ENCODE results near the gene PLA2G7.
"Not testable (repeated sequence)": the region's sequence is repeated elsewhere in the genome, so short reads cannot be mapped to it uniquely, and the experiment has no call there.

PLA2G7 gene

DNA sequence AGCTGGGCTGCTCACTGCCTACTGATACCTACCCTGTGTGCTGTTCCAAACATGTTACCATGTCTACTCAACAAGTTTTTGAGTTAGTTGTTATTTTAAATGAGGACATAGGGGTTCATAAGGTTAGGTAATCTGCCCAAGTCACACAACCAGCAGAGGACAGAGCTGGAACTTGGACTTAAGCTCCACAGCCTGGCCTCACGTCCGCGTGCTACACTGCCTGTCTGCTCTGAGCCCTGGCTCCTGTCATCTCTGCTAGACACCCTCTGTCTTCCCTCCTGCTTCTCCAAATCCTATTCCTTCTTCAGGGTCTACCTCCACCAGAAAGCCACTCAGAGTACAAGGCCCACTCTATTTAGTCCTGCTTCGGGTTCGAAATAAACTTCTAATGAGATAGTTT, 29.8 kb upstream of the PLA2G7 start:
- Histone ChIP-seq H3K4me1 (ENCODE audit: control insufficient read depth in 2 of 2, insufficient read depth in 2 of 2, low read length in 2 of 2) (no peaks in the 10 kb centered on the region), H3K9me3 (ENCODE audit: control insufficient read depth in 2 of 2, low read length in 2 of 2) (no peaks in the 10 kb centered on the region), H3K9ac (ENCODE audit: low read depth in 1 of 2, low read length in 2 of 2) (no peak overlapping the region), H3K27me3 (ENCODE audit: control insufficient read depth in 2 of 2, insufficient read depth in 2 of 2, low read length in 2 of 2) (no peaks in the 10 kb centered on the region), H3K4me3 (ENCODE audit: low read length in 2 of 2) (no peak overlapping the region), H3K36me3 (ENCODE audit: control insufficient read depth in 2 of 2, insufficient read depth in 2 of 2, low read length in 2 of 2) (no peaks in the 10 kb centered on the region), H3K27ac (ENCODE audit: low read depth in 2 of 2, low read length in 2 of 2) (no peak overlapping the region)

DNA sequence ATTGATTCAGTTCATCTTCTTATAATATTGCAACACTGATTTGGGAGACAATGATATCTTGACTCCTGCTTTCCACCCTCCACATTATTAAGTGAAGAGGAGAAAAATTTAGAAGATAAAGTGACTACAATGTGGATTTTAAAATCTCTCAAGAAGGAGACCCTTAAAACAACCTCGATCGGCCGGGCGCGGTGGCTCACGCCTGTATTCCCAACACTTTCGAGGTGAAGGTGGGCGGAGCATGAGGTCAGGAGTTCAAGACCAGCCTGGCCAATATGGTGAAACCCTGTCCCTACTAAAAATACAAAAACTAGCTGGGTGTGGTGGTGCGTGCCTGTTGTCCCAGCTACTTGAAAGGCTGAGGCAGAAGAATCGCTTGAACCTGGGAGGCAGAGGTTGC, 29.1 kb upstream of the PLA2G7 start:
- H3K4me1 ChIP-seq (ENCODE audit: control insufficient read depth in 2 of 2, insufficient read depth in 2 of 2, low read length in 2 of 2); H3K27ac ChIP-seq (ENCODE audit: low read depth in 2 of 2, low read length in 2 of 2); H3K9me3 ChIP-seq (ENCODE audit: control insufficient read depth in 2 of 2, low read length in 2 of 2); H3K36me3 ChIP-seq (ENCODE audit: control insufficient read depth in 2 of 2, insufficient read depth in 2 of 2, low read length in 2 of 2); H3K9ac ChIP-seq (ENCODE audit: low read depth in 1 of 2, low read length in 2 of 2); H3K4me3 ChIP-seq (ENCODE audit: low read length in 2 of 2); H3K27me3 ChIP-seq (ENCODE audit: control insufficient read depth in 2 of 2, insufficient read depth in 2 of 2, low read length in 2 of 2): not testable (repeated sequence)

DNA sequence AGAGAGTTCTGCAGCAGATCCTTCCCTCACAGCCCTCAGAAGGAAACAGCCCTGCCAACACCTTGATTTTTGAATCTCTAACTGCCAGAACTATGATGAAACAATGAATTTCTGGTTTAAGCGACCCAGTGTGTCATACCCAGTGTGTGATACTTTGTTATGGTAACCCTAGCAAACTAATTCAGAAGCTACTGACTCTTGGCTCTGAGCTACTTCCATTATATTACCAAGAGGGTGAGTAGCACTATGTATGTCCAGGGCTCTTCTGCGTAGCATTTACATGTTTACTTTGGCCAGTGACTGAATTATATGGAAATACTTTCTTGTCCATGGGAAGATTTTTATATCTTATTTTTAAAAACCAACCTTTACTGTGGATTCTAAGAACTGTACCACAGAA, 28.3 kb upstream of the PLA2G7 start:
- H3K27me3 ChIP-seq (ENCODE audit: control insufficient read depth in 2 of 2, insufficient read depth in 2 of 2, low read length in 2 of 2) = no peaks in the 10 kb centered on the region
- H3K36me3 ChIP-seq (ENCODE audit: control insufficient read depth in 2 of 2, insufficient read depth in 2 of 2, low read length in 2 of 2) = no peaks in the 10 kb centered on the region
- H3K4me1 ChIP-seq (ENCODE audit: control insufficient read depth in 2 of 2, insufficient read depth in 2 of 2, low read length in 2 of 2) = no peaks in the 10 kb centered on the region
- H3K27ac ChIP-seq (ENCODE audit: low read depth in 2 of 2, low read length in 2 of 2) = no peak overlapping the region
- H3K4me3 ChIP-seq (ENCODE audit: low read length in 2 of 2) = no peak overlapping the region
- no peak overlapping the region for H3K9ac ChIP-seq (ENCODE audit: low read depth in 1 of 2, low read length in 2 of 2)
- H3K9me3 ChIP-seq (ENCODE audit: control insufficient read depth in 2 of 2, low read length in 2 of 2) = no peaks in the 10 kb centered on the region

DNA sequence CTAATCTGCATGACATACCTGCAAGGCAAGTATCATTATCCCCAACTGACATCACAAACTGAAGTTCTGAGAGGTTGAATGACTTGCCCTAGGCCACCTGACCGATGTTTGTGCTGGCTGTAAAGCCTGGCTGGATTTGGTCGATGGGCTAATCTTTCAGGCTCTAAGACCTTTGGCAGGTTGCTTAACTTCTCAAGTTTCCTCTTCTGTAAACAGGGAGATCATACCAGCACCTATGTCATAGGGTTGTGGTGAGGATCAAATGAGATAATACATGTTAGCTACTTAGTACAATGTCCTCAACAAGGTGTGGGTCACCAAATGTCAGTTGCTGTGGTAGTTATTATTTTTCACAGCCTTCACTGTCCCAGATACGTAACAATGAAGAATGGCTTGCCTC, 25.8 kb upstream of the PLA2G7 start:
- no peaks in the 10 kb centered on the region for H3K9me3 ChIP-seq (ENCODE audit: control insufficient read depth in 2 of 2, low read length in 2 of 2)
- H3K4me3 ChIP-seq (ENCODE audit: low read length in 2 of 2) = no peak overlapping the region
- H3K4me1 ChIP-seq (ENCODE audit: control insufficient read depth in 2 of 2, insufficient read depth in 2 of 2, low read length in 2 of 2) = no peaks in the 10 kb centered on the region
- H3K36me3 ChIP-seq (ENCODE audit: control insufficient read depth in 2 of 2, insufficient read depth in 2 of 2, low read length in 2 of 2) = no peaks in the 10 kb centered on the region
- H3K27ac ChIP-seq (ENCODE audit: low read depth in 2 of 2, low read length in 2 of 2) = no peak overlapping the region
- no peaks in the 10 kb centered on the region for H3K27me3 ChIP-seq (ENCODE audit: control insufficient read depth in 2 of 2, insufficient read depth in 2 of 2, low read length in 2 of 2)
- H3K9ac ChIP-seq (ENCODE audit: low read depth in 1 of 2, low read length in 2 of 2) = no peak overlapping the region

DNA sequence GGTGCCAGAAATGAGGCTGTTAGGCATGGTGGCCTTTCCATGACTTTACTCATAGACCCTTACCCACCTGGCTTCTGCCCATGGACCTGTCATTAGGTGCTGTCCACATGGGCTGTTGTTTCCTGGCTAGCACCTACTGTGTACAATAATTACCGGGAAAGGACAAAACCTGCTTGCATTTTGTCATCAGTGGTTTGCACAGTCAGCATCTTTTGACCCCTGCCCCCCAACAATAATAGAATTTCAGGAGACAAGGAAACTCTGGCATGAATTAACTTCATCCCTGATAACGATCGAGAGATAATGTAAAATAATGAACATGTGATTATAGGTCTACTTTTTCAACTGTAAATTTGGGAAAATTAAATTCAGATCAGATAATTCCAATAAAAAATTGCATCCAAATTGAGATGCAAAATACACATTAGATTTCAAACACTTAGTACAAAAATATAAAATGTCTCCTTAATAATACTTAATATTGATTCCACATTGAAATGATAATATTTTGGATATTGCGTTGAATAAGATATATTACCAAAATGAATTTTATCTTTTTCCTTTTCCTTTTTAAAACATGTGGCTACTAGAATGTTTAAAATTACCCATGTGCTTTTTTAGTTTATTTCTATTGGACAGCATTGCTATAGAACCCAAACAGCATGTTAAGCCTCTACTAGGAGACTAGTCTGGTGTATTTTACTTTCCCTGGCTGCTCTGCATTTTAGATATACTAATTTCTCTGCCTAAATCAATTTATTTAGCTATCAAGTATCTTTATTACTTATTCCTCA, 24.0 kb upstream of the PLA2G7 start:
- Histone ChIP-seq H3K4me1 (ENCODE audit: control insufficient read depth in 2 of 2, insufficient read depth in 2 of 2, low read length in 2 of 2) (no peaks in the 10 kb centered on the region), H3K27me3 (ENCODE audit: control insufficient read depth in 2 of 2, insufficient read depth in 2 of 2, low read length in 2 of 2) (no peaks in the 10 kb centered on the region), H3K36me3 (ENCODE audit: control insufficient read depth in 2 of 2, insufficient read depth in 2 of 2, low read length in 2 of 2) (no peaks in the 10 kb centered on the region), H3K9ac (ENCODE audit: low read depth in 1 of 2, low read length in 2 of 2) (no peak overlapping the region), H3K4me3 (ENCODE audit: low read length in 2 of 2) (no peak overlapping the region), H3K27ac (ENCODE audit: low read depth in 2 of 2, low read length in 2 of 2) (no peak overlapping the region), H3K9me3 (ENCODE audit: control insufficient read depth in 2 of 2, low read length in 2 of 2) (no peaks in the 10 kb centered on the region)

DNA sequence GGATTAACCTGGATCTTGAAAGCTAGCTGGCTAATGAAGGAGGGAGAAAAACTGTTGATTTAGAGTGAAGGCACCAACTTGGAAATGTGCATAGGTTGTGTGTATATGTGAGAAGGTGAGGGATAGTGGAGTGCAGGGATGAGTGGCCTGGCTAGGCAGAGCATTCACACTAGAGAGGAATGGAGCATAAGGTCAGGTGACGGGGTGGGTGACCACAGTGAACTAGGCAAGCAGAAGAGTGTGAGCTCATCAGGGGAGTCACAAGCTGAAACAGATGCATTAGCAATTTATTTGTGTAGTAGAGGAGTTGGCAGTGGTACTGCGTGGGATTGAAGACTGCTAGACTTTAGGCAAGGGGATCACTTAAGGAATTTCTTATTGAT, 22.0 kb upstream of the PLA2G7 start:
- H3K36me3 ChIP-seq (ENCODE audit: control insufficient read depth in 2 of 2, insufficient read depth in 2 of 2, low read length in 2 of 2) = no peaks in the 10 kb centered on the region
- no peaks in the 10 kb centered on the region for H3K27me3 ChIP-seq (ENCODE audit: control insufficient read depth in 2 of 2, insufficient read depth in 2 of 2, low read length in 2 of 2)
- H3K4me3 ChIP-seq (ENCODE audit: low read length in 2 of 2) = no peak overlapping the region
- H3K9ac ChIP-seq (ENCODE audit: low read depth in 1 of 2, low read length in 2 of 2) = no peak overlapping the region
- H3K4me1 ChIP-seq (ENCODE audit: control insufficient read depth in 2 of 2, insufficient read depth in 2 of 2, low read length in 2 of 2) = no peaks in the 10 kb centered on the region
- no peak overlapping the region for H3K27ac ChIP-seq (ENCODE audit: low read depth in 2 of 2, low read length in 2 of 2)
- H3K9me3 ChIP-seq (ENCODE audit: control insufficient read depth in 2 of 2, low read length in 2 of 2) = no peaks in the 10 kb centered on the region

DNA sequence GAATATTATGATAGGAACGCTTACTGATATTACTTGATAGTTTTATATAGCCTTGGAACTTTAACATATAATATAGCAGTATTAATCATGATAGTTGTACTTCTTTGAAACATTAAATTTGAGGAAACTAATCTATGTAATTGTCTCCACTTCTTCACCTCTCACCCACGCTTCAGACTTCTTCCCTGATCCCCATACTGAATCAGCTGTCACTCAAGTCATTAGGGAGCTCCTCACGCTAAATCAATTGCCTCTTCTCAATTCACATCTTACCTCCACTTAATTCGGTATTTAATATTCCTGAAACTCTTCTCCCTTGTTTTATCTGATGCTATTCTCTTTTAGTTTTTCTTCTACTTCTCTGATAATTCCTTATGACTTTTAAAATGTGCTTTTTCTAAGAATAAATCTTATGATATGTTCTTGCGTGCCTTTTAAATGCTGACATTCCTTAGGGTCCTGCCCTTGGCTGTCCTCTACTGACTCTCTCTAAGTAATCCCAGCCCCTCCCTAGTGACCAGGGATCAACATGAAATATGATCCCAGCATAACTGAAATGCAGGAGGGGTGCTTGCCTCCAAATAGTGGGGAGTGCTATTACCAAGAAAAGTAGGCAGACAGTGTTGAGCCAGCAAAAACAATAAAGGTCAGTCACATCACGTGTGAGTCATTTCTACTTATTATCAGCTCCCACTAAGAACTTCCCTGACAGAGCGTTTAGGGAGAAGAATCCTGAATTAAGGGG, 21.5 kb upstream of the PLA2G7 start:
- no peak overlapping the region for H3K9ac ChIP-seq (ENCODE audit: low read depth in 1 of 2, low read length in 2 of 2)
- no peaks in the 10 kb centered on the region for H3K36me3 ChIP-seq (ENCODE audit: control insufficient read depth in 2 of 2, insufficient read depth in 2 of 2, low read length in 2 of 2)
- H3K4me1 ChIP-seq (ENCODE audit: control insufficient read depth in 2 of 2, insufficient read depth in 2 of 2, low read length in 2 of 2) = no peaks in the 10 kb centered on the region
- no peak overlapping the region for H3K27ac ChIP-seq (ENCODE audit: low read depth in 2 of 2, low read length in 2 of 2)
- no peaks in the 10 kb centered on the region for H3K9me3 ChIP-seq (ENCODE audit: control insufficient read depth in 2 of 2, low read length in 2 of 2)
- no peak overlapping the region for H3K4me3 ChIP-seq (ENCODE audit: low read length in 2 of 2)
- no peaks in the 10 kb centered on the region for H3K27me3 ChIP-seq (ENCODE audit: control insufficient read depth in 2 of 2, insufficient read depth in 2 of 2, low read length in 2 of 2)

DNA sequence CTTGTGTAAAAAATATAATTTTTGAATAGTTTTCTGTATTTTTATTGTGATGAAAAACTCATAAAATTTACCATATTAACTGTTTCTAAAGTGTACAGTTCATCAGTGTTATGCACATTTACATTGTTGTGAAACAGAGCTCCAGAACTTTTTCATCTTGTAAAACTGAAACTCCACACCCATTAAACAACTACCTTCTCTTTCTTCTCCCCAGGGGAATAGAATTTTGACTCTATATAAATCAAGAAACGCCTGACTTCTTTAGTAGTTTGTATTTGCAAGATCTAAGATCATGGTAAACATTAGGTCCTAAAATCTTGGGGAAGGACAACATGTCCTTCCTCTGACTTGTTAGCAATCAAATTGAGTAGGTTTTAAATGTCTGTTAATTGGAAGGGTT, 20.7 kb upstream of the PLA2G7 start:
- Histone ChIP-seq H3K27ac (ENCODE audit: low read depth in 2 of 2, low read length in 2 of 2) (no peak overlapping the region), H3K9me3 (ENCODE audit: control insufficient read depth in 2 of 2, low read length in 2 of 2) (no peaks in the 10 kb centered on the region), H3K4me3 (ENCODE audit: low read length in 2 of 2) (no peak overlapping the region), H3K27me3 (ENCODE audit: control insufficient read depth in 2 of 2, insufficient read depth in 2 of 2, low read length in 2 of 2) (no peaks in the 10 kb centered on the region), H3K4me1 (ENCODE audit: control insufficient read depth in 2 of 2, insufficient read depth in 2 of 2, low read length in 2 of 2) (no peaks in the 10 kb centered on the region), H3K9ac (ENCODE audit: low read depth in 1 of 2, low read length in 2 of 2) (no peak overlapping the region), H3K36me3 (ENCODE audit: control insufficient read depth in 2 of 2, insufficient read depth in 2 of 2, low read length in 2 of 2) (no peaks in the 10 kb centered on the region)

DNA sequence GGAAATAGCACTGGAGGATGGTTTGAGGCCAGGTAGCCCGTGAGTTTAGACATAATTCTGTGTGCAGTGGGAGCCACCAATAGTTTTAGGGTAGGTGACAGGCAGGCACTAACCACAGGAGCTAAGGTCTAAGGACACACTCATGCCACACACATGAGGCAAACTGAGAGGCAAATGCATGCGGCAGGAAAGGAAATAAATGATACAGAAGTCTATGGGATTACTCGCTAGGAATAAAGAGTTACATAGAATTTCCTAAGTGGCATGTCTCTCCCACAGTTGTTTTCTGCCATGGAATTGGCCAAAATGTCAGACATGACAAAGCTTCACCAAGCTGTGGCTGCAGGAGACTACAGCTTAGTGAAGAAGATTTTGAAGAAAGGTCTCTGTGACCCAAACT, 16.5 kb upstream of the PLA2G7 start:
- Histone ChIP-seq H3K9me3 (ENCODE audit: control insufficient read depth in 2 of 2, low read length in 2 of 2) (no peaks in the 10 kb centered on the region), H3K27me3 (ENCODE audit: control insufficient read depth in 2 of 2, insufficient read depth in 2 of 2, low read length in 2 of 2) (no peaks in the 10 kb centered on the region), H3K4me3 (ENCODE audit: low read length in 2 of 2) (no peak overlapping the region), H3K4me1 (ENCODE audit: control insufficient read depth in 2 of 2, insufficient read depth in 2 of 2, low read length in 2 of 2) (no peaks in the 10 kb centered on the region), H3K9ac (ENCODE audit: low read depth in 1 of 2, low read length in 2 of 2) (no peak overlapping the region), H3K27ac (ENCODE audit: low read depth in 2 of 2, low read length in 2 of 2) (no peak overlapping the region), H3K36me3 (ENCODE audit: control insufficient read depth in 2 of 2, insufficient read depth in 2 of 2, low read length in 2 of 2) (no peaks in the 10 kb centered on the region)

DNA sequence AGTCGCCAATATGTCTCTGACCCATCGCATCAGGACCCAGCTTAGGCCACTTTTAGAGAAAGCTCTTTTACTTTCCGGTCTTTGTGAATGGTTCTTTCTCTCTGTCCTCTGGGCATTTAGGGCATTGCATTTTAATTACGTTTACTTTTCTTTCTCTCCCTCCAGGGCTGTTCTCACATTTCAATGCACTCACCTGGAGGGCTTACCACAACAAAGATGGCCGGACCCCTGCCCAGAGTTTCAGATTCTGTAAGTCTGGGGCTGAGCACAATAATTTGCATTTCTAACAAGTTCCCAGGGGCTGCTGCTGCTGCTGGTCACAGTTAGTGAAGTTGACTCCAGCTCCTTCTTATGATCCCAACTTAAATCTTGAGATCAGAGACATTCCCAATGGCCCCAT, 14.6 kb upstream of the PLA2G7 start:
- no peak overlapping the region for H3K27ac ChIP-seq (ENCODE audit: low read depth in 2 of 2, low read length in 2 of 2)
- no peaks in the 10 kb centered on the region for H3K27me3 ChIP-seq (ENCODE audit: control insufficient read depth in 2 of 2, insufficient read depth in 2 of 2, low read length in 2 of 2)
- H3K36me3 ChIP-seq (ENCODE audit: control insufficient read depth in 2 of 2, insufficient read depth in 2 of 2, low read length in 2 of 2) = no peaks in the 10 kb centered on the region
- no peaks in the 10 kb centered on the region for H3K4me1 ChIP-seq (ENCODE audit: control insufficient read depth in 2 of 2, insufficient read depth in 2 of 2, low read length in 2 of 2)
- H3K9me3 ChIP-seq (ENCODE audit: control insufficient read depth in 2 of 2, low read length in 2 of 2) = no peaks in the 10 kb centered on the region
- H3K4me3 ChIP-seq (ENCODE audit: low read length in 2 of 2) = no peak overlapping the region
- no peak overlapping the region for H3K9ac ChIP-seq (ENCODE audit: low read depth in 1 of 2, low read length in 2 of 2)

Measured in mucosa of rectum (tissue), 2 donors.